GM19351 (cell line): ENCODE data around the gene MISP3.

Source experiments
- ATAC-seq: cut with Tn5 transposase; IDR thresholded peaks from one replicate; pipeline ENCODE4 v1.9.1; 2021; ENCODE audit warnings: mild to moderate bottlenecking, moderate library complexity; ENCODE audit not compliant: unreplicated experiment

Gene MISP3

DNA sequence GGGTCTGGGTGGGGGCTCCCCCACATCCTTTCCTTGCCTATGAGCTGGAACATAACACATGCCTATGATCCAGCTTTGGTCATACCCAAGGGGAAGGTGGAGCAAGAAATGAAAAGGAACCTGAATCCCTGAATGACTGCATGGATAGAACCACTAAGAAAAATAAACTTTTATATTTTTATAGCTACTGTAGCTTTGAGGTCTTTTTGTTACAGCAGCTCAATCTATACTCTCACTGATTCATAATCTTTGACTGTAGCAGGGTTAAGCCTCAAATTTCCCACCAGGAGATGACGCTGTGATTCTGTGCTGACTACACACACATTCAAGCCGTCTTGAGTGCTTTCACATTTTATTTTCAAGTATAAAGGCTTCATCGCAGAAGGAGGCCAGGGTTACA lies 19.6 kb upstream of the MISP3 start:
- ATAC-seq, result no peak

DNA sequence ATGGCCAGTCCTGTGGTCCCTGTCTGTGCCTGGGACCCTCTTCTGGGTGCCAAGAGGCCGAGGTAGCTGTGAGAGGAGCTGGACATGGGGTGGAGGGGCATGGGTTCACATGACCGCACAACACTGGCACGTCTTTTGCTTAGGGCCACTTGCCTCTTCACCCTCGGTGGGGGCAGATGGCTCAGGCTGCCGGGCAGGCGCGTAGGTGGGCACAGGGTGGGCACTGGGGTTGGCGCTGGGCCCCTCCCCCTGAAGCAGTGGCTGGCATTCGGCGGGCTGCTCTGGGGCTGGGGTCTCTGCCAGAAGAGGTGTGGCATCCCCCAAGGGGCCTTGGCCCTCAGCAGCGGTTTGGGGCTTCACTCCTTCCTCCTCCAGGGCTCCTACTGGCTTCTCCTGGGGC lies 19.1 kb upstream of the MISP3 start:
- no peak for ATAC-seq

DNA sequence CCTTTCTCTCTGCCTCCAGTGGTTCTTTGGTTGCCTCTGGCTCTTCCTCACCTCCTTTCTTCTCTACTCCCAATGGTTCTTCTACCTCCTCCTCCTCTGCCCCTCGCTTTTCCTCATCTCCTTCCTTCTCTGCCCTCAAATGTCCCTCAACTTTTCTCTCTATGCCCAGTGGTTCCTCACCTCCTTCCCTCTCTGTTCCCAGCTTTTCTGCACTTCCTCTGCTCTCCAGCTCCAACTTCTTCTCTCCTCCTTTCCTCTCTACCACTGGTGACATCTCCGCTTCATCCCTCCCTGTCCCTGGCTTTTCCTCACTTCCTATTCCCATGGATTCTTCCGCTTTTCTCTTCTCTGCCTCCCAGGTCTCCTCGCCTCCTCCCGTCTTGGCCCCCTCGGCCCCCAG lies 18.5 kb upstream of the MISP3 start:
- ATAC-seq, result no peak

DNA sequence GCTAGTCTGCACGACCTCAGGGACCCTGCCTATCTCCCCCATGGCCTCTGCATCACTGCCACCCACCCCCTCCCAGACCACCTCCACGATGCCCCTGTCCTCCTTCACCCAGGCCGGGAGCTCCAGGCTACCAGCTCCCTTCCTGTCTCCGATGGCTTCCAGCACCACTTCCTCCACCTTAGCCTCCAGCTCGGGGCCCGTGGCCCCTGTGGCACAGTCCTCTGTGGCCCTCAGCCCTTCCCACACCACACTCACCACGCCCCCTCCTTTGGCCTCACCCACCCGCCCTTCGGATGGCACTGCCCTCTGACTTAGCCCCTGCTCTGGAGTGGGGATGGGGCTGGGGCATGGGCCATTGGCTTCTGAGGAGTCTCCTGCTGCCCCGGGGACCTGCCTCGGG lies 17.9 kb upstream of the MISP3 start:
- ATAC-seq, result no peak

DNA sequence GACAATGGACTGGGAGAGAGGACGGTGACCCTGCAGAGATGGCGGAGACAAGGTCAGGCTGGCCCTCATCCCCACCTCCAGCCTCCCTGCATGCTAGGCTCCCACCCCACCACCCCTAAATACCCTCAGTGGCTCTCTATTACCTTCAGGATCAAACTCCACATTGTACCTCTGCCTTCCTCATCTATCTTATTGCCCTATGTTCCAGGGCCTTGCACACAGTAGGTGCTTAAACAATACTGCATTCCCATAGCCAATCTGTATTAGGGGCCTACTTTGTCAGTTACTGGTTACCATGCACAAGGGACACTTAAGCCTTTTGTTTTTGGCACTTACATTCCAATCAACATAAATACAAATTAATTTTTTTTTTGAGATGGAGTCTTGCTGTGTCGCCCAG lies 17.2 kb upstream of the MISP3 start:
- ATAC-seq, result no peak

DNA sequence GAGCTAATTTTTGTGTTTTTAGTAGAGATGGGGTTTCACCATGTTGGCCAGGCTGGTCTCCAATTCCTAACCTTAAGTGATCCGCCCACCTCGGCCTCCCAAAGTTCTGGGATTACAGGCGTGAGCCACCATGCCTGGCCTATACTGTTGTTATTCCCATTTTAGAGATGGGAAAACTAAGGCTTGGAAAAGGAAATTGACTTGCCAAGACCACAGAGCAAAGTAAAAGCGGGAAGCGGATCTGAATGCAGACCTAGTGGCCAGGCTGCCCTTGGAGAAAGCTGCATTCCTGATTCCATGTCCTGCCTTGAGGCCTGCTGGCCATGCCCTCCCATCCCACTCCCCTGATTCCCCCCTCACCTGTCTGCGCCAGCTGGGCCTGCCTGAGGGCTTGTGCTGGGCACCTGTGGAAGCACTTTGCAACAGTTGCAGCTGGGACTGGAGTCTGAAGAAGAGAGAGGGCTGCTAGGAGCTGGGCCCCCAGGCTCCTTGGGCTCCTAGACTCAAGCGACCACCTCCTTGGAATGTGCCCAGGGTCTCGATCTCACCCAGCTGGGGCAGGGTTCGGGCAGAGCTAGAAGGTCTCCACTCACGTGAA lies 16.4 kb upstream of the MISP3 start:
- ATAC-seq, result no peak

DNA sequence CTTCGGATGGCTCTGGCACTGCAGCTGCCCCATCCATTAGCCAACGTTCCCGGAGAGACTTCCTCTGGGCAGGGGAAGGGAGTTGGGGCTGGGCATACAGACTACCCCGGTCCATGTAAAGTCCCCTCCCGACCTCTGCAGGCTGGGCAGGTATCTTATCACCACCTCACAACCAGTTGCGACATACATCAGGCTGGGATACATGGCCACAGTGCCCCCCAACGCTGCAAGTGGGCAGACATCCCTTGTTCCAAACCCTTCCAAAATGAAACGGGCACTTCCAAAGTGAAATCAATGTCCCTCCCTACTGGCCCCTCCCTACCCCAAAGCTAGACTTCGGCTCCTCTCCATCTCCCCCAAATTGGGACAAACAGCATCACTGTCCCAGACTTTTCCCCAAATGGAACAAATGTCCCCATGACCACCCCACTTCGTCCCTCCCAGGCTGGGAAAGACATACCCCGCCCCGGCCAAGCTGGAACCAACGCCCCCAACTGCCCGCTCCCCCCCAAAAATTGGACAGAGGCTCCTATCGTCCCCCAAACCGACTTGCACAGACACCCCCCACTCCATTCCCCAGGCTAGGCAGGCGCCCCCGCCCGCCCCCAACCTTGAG lies 15.7 kb upstream of the MISP3 start:
- no peak for ATAC-seq

DNA sequence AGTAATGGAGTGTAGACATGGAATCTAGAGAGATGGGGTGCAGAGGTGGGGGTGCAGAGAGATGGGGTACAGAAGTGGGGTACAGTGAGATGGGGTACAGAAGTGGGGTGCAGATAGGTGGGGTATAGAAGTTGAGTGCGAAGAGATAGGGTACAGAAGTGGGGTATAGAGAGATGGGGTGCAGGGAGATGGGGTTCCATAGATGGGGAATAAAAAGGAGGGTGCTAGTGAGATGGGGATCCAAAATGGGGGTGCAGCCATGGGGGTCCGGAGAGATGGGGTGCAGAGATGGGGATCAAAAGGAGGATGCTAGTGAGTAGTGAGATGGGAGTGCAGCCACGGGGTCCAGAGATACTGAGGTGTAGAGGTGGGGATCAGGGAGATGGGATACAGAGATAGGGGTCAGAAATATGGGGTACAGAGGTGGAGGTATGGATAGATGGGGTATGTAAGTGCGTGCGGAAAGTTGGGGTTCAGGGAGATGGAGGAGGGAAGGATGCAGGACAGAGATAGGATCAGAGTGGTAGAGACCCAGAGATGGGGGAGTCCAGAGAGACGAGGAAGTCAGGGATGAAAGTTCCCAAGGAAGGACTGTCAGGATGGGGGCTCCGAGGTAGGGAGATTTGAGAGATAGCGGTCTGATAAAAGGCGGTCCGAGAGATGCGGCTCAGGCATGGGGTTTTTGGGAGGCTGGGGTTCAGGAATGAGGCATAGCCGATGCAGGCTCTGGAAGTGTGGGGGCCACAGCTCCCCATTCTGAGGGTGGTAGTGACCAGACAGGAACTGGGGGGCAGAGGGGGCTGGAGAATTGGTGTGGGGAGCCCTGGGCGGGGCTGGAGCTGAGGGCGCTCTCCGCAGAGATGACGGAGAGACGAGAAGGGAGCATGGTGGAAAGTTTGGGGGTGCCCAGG lies 14.1 kb upstream of the MISP3 start:
- no peak for ATAC-seq

DNA sequence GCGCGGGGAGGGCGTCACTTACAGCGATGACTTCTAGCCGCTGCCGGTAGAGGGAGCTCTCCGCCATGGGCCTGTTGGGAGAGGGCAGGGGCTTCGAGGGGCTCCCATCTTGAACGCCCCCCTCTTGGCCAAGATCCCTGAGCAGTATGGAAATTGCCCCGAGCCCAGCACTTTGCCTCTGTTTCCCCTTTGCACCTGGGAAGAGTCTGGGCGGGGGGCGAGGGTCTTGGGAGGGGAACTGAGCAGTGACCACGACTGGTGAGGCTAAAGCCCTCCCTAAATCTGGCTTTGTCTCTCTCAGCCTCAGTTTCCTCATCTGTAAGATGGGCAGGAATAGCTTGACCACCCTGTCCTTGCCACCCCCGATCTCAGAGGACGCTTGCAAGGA lies 13.5 kb upstream of the MISP3 start:
- ATAC-seq, result no peak

DNA sequence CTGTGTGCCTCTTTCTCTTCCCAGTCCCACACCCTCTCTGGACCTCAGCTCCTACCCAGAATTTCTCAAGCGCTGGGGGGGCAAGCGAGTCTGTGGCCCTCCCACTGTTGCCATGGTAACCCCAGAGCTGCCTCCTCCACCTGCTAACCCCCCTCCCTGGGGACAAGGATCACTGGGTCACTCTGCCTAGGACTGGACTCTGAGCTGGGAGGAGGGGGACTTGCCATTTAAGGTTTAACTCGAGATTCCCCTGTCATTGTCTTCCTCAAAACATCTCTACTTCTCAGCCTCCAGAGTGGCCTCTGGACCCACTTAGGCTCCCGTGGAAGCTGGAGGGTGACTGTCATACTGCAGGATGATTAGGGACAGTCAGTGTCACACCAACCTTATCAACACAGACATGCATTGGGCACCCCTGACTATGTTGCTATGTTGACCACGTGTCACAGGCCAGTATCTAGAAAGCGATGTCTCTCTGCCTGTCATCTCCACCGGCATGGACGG lies 12.9 kb upstream of the MISP3 start:
- no peak for ATAC-seq

DNA sequence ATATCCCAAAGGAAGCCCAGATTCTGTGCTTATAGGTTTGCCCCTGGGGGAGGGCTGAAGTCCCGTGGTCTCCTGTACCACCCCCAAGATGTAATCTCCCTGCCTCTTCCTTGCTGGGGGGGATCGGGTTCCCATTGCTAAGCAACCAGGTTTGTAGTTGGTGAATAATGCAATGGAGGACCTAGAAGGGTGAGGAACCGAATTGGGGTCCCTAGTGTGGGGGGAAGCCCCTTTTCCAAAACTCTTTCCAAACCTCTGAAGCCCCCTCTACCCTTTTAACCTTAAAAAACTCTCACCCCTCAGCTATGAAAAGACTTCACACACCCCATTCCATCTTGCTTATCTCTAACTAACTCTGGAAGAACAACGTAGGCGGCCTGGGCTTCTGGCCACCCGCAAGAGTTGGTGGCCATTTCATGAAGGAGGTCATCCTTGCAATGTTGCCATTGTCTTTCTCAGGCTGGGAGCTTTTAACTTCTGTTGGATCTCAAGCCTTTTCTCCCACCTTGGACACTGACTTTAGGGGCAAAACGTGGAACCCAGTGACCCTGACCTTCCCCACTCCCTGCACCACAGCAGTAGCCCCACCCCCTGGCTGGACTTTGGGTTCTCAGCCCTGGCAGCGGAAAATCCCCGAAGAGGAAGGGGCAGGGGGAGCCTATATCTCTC lies 11.4 kb upstream of the MISP3 start:
- no peak for ATAC-seq

DNA sequence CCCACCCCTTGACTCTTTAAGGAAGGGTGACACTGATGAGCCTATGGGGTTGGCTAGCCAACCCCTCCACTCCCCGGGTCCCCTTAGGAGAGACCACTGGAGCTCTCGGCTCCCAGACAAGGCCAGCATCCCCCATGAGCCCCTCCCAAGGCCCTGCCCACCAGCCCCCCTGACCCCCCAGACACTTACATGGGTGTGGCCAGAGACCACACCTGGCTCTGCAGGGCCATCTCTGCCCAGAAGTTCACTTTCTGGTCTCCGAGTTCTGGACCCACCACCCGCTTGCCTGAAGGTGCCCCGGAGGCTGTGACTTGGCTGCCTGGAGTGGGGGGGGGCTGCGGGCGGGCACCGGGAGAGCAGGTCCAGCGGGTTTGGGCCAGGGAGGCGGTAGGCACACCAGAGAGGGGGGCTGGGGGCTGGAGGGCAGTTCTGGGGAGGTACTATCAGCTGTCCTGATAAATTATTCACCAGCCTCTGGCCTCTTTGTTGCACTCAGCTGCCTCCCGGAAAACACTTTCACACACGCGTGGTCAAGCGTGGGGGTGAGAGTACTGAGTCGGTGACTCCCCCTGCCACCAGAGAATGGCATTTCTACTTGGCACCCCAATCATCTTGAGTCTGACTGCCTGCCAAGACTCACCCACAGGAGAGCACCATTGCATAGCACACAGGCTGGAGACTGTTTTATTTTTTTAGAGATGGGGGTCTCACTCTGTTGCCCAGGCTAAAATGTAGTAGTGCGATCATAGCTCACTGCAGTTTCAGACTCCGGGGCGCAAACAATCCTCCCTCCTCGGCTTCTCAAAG lies 10.6 kb upstream of the MISP3 start, which contains the start of gene PALM3:
PALM3 (minus strand) TSS at position 326 of the 807 bp plus-strand sequence; CDS start at position 230, 96 bp downstream.
- no peak for ATAC-seq

DNA sequence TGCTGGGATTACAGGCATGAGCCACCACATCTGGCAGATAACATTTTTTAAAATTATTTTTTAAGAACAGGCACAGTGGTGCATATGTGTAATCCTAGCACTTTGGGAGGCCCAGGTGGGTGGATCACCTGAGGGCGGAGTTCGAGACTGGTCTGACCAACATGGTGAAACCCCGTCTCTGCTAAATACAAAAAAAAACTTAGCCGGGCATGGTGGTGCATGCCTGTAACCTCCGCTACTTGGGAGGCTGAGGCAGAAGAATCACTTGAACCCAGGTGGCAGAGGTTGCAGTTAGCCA lies 10.1 kb upstream of the MISP3 start:
- no peak for ATAC-seq

DNA sequence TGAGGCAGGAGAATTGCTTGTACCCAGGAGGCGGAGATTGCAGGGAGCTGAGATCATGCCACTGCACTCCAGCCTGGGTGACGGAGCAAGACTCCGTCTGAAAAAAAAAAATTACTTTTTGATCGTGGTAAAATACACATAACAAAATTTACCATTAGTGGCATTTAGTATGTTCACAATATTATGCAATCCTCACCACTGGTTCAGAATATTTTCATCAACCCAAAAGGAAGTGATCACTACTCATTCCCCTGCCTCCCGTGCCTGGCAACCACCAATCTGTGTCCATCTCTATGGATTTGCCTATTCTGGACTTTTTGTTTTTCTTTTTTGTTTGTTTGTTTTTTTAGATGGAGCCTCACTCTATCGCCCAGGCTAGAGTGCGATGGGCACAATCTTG lies 9.5 kb upstream of the MISP3 start:
- no peak for ATAC-seq

DNA sequence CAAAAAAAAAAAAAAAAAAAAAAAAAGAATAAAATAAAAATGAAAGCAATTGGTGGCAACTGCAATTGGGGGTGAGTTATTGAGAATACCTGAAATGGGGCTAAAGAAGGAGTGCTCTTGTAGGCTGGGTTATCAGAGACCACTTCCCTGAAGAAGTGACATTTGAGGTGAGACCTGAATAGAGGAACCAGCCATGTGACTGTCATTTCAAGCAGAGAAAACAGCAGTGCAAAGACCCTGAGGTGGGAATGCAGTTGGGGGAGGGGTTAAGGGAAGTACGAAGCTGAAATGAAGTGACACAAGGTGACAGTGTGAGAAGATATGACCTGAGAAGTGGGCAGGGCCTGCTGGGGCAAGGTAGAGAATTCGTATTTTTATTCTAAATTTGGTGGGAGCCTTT lies 6.5 kb upstream of the MISP3 start:
- no peak for ATAC-seq

DNA sequence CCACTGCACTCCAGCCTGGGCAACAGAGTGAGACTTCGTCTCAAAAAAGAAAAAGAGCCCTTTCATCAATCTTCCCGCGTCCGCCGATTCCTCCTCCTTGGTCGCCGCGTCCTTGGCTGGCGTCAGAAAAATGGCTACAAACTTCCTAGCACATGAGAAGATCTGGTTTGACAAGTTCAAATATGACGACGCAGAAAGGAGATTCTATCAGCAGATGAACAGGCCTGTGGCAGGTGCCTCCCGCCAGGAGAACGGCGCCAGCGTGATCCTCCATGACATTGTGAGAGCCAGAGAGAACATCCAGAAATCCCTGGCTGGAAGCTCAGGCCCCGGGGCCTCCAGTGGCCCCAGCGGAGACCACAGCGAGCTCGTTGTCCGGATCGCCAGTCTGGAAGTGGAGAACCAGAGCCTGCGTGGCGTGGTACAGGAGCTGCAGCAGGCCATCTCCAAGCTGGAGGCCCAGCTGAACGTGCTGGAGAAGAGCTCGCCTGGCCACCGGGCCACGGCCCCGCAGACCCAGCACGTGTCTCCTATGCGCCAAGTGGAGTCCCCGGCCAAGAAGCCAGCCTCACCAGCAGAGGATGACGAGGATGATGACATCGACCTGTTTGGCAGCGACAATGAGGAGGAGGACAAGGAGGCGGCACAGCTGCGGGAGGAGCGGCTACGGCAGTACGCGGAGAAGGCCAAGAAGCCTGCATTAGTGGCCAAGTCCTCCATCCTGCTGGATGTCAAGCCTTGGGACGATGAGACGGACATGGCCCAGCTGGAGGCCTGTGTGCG lies 2.1 kb upstream of the MISP3 start:
- no peak for ATAC-seq

DNA sequence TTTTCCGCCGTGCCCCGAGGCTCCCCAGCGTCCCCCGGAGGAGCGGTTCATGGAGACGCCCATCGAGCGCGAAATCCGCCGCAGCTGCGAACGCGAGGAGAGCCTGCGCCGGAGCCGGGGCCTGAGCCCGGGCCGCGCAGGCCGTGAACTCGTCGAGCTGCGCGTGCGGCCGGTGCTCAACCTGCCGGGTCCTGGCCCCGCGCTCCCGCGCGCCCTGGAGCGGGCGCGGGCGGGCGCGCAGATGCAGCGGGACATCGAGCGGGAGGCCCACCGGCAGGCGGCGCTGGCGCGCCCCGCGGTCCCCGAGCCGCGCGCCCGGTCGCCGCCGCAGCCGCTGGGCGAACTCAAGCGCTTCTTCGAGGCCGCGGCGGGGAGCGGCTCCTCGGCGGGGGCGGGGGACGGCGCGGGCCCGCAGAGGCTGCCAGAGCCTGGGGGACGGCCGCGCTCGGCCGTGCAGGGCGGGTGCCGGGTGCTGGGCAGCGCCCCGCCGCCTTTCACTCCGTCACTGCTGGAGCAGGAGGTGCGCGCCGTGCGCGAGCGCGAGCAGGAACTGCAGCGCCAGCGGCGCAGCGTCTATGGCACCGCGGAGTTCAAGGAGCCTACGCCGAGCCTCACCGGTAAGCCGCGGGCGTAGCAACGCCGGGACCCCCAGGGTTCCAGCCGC lies 807 bp downstream of the MISP3 start:
- ATAC-seq, result peak; percentile 44

DNA sequence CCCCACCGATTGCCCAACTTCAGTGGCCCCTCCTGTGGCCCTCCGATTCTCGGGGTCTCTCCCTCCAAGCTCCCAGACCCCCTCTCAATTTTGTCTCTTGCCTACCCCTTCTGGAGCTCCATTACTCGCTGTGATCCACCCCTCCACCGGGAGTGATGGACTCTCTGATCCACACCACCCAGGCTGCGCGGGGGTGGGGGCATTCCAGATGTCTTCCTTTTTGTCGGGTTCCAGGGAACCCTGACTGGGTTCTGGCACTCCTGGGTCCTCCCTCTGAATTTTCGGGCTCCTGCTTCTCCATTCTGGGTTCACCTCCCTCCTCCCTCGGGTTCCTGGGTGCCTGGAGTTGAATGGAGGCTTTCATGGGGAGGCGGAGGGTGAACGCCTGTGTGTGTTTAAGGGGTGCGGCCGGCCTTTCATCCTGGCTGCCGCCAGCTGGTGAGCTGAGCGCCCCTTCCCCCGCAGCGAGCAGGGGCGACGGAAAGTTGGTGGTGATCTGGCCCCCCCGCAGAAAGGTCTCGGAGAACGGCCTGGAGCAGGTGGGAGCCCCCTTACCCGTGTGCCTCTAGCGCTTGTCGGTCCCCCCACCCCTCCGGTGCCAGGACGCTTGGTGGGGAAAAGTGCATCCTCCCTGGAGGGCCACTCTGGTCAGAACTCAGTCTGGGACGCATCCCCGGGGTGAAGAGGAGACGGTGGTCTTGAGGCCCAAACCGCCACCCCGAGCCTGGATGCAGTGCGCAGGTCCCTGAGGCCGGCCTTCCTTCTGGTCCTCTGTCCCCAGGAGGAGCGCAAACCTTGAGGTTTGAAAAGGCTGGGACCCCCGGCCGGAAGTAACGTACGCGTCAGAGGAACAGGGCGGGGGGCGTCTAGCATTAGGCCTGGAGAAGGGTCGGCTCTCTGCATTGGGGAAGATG lies 1.6 kb downstream of the MISP3 start:
- ATAC-seq, result no peak
